ENCODE data around the gene RYR2. TPM values are rescaled to one million over a fixed set of nuclear protein-coding genes. Genes with fewer than 3 reads are reported as not detected.

The RYR2 gene
- total and polyA plus RNA-seq, 9 of the 15 experiments (the other 6 are each of a cell fraction or from before 2014, with no cell fraction given) = 0.03 to 0.42 (median 0.14) TPM

- Histone ChIP-seq H4K20me1 (replicated peaks; ENCODE audit: control insufficient read depth, insufficient read depth, low read length) (no peaks in the 10 kb centered on the region), H3K9me3 (replicated peaks; ENCODE audit: control insufficient read depth, insufficient read depth, low read depth, low read length) (no peaks in the 10 kb centered on the region), H3K79me2 (ENCODE audit: control insufficient read depth, insufficient read depth, low read length) (no peaks in the 10 kb centered on the region), H3K36me3 (ENCODE audit: control insufficient read depth, insufficient read depth, low read length) (no peaks in the 10 kb centered on the region), H3K4me2 (ENCODE audit: insufficient read depth, low read length) (no peak overlapping the region), H3K27me3 (ENCODE audit: control insufficient read depth in 2 of 2, insufficient read depth in 2 of 2, low read length in 2 of 2) (no peaks in the 10 kb centered on the region), H3K9ac (ENCODE audit: insufficient read depth in 1 of 2, low read depth in 2 of 2, low read length in 2 of 2) (no peak overlapping the region), H3K4me1 (replicated peaks in 1 of 2; ENCODE audit: control insufficient read depth in 2 of 2, insufficient read depth in 2 of 2, low read length in 2 of 2) (no peaks in the 10 kb centered on the region), H3K27ac (ENCODE audit: extremely low read depth, low read depth, low read length) (no peak overlapping the region), H2AFZ (ENCODE audit: low read depth, low read length) (no peak overlapping the region), H3K9me1 (ENCODE audit: control insufficient read depth, insufficient read depth, low read length) (no peaks in the 10 kb centered on the region), H3K4me3 (no peak overlapping the region)
- CTCF ChIA-PET (ENCODE audit: low intra/inter-chr PET ratio) = no interaction called here
- POLR2A ChIA-PET = no interaction called here
- WGBS (ENCODE audit: insufficient coverage, low coverage, missing lambda C conversion rate) = 0% methylated on average over 7 of the region's 7 CpGs
- no peak for DNase-seq (ENCODE audit: extremely low read depth in 1 of 4, low spot score in 3 of 4)
- no TSS peak for BruUV-seq (replicated peaks)
- no peak for FAIRE-seq
- no peak for ATAC-seq
- in situ Hi-C loops (cut with MboI) (no loop called here), intact Hi-C loops (cut with micrococcal nuclease) (no loop called here)
- TF ChIP-seq ZNF324 (CRISPR knock-in tag; IDR thresholded peaks at IDR 0.05) (no peak), ZBED1 (IDR thresholded peaks at IDR 0.05) (no peak), ZNF740 (CRISPR knock-in tag; IDR thresholded peaks at IDR 0.05) (no peak), ZNF740 (tag; IDR thresholded peaks at IDR 0.05) (no peak), EWSR1 (IDR thresholded peaks at IDR 0.05; ENCODE audit: borderline replicate concordance, low read depth, partially characterized antibody) (no peak), ETV5 (CRISPR knock-in tag; IDR thresholded peaks at IDR 0.05; ENCODE audit: low read depth) (no peak), RBBP5 (IDR thresholded peaks at IDR 0.05; ENCODE audit: borderline replicate concordance, insufficient read depth, low read length, poor library complexity, severe bottlenecking) (no peak), SAFB (IDR thresholded peaks at IDR 0.05; ENCODE audit: borderline replicate concordance, low read depth, low read length) (no peak), SNIP1 (IDR thresholded peaks at IDR 0.05; ENCODE audit: low read depth) (no peak), ZNF384 (IDR thresholded peaks at IDR 0.05; ENCODE audit: low read depth, low read length) (no peak)
- TF ChIP-seq, protein P1, sequence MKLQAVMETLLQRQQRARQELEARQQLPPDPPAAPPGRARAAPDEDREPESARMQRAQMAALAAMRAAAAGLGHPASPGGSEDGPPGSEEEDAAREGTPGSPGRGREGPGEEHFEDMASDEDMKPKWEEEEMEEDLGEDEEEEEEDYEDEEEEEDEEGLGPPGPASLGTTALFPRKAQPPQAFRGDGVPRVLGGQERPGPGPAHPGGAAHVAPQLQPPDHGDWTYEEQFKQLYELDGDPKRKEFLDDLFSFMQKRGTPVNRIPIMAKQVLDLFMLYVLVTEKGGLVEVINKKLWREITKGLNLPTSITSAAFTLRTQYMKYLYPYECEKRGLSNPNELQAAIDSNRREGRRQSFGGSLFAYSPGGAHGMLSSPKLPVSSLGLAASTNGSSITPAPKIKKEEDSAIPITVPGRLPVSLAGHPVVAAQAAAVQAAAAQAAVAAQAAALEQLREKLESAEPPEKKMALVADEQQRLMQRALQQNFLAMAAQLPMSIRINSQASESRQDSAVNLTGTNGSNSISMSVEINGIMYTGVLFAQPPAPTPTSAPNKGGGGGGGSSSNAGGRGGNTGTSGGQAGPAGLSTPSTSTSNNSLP (IDR thresholded peaks at IDR 0.05; ENCODE audit: borderline replicate concordance, low read depth, low read length) = no peak
These were observed 406.1 kb downstream of the RYR2 start for GRCh38 chr1:237448042-237448441.
